Right atrium auricular region (tissue), 2 donors: ENCODE measurements around the gene NPAS3. TPM values are rescaled to one million over a fixed set of nuclear protein-coding genes. Genes with fewer than 3 reads are reported as not detected.

ENCODE experiments used
- DNase-seq: peaks from one replicate; pipeline ENCODE4 v3.0.0-alpha.2; 2019; ENCODE audit warnings: low spot score
- H3K27ac ChIP-seq, 2 donors: fragments of 200-600 bp; sonication (generic); 1 replicate in 1 of 2; 2 replicates in 1 of 2; pipeline ENCODE4 v1.5.1; 2016 to 2019
- H3K27me3 ChIP-seq, 2 donors: fragments of 200-600 bp; sonication (generic); one replicate each; pipeline versions ENCODE4 v1.5.1 to v1.6.0; 2017 to 2019
- H3K36me3 ChIP-seq: fragments of 200-600 bp; sonication (generic); one replicate; pipeline ENCODE4 v1.5.1; 2016
- H3K4me1 ChIP-seq, 2 donors: fragments of 200-600 bp; sonication (generic); one replicate each; pipeline versions ENCODE4 v1.5.1 to v1.6.0; 2017 to 2019
- H3K4me3 ChIP-seq, 2 donors: fragments of 200-600 bp; sonication (generic); 1 replicate in 1 of 2; 2 replicates in 1 of 2; pipeline ENCODE4 v1.5.1; 2017 to 2019; ENCODE audit warnings: mild to moderate bottlenecking in 1 of 2, moderate library complexity in 1 of 2
- H3K9me3 ChIP-seq, 2 donors: fragments of 200-600 bp; sonication (generic); one replicate each; pipeline ENCODE4 v1.5.1; 2019
- total RNA-seq, 2 donors: library from RNA; depleted of rRNA; stranded (reverse); fragments of >200 nt; gene quantifications; one replicate each; pipeline ENCODE4 v1.1.0, GENCODE V29; 2016
- TF ChIP-seq, protein P1 (sequence below), 2 donors: fragments of 200-600 bp; sonication (generic); IDR thresholded peaks; one replicate each; pipeline ENCODE4 v1.5.1; 2019; ENCODE audit warnings: antibody characterized with exemption in 2 of 2

The NPAS3 gene
- total RNA-seq, 2 donors from 2014 or later, result 0.67 to 1.3 TPM

- H3K9me3 ChIP-seq, result no peaks in the 10 kb centered on the region
- H3K27ac ChIP-seq, result no peak overlapping the region
- no peaks in the 10 kb centered on the region for H3K27me3 ChIP-seq
- DNase-seq, result no peak
- no peaks in the 10 kb centered on the region for H3K36me3 ChIP-seq
- TF ChIP-seq, protein P1, sequence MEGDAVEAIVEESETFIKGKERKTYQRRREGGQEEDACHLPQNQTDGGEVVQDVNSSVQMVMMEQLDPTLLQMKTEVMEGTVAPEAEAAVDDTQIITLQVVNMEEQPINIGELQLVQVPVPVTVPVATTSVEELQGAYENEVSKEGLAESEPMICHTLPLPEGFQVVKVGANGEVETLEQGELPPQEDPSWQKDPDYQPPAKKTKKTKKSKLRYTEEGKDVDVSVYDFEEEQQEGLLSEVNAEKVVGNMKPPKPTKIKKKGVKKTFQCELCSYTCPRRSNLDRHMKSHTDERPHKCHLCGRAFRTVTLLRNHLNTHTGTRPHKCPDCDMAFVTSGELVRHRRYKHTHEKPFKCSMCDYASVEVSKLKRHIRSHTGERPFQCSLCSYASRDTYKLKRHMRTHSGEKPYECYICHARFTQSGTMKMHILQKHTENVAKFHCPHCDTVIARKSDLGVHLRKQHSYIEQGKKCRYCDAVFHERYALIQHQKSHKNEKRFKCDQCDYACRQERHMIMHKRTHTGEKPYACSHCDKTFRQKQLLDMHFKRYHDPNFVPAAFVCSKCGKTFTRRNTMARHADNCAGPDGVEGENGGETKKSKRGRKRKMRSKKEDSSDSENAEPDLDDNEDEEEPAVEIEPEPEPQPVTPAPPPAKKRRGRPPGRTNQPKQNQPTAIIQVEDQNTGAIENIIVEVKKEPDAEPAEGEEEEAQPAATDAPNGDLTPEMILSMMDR (IDR thresholded peaks at IDR 0.05), result no peak
- no peak overlapping the region for H3K4me3 ChIP-seq
- H3K4me1 ChIP-seq, result no peaks in the 10 kb centered on the region
Measured at GRCh38 chr14:33774723-33775470, 836.2 kb downstream of the NPAS3 start.

- Histone ChIP-seq H3K9me3 (no peaks in the 10 kb centered on the region), H3K4me1 (no peaks in the 10 kb centered on the region), H3K27me3 (no peaks in the 10 kb centered on the region), H3K4me3 (no peak overlapping the region), H3K36me3 (no peaks in the 10 kb centered on the region), H3K27ac (no peak overlapping the region)
- TF ChIP-seq, protein P1 (IDR thresholded peaks at IDR 0.05), result no peak
- no peak for DNase-seq
Measured at GRCh38 chr14:33776871-33777270, 838.2 kb downstream of the NPAS3 start.

DNA sequence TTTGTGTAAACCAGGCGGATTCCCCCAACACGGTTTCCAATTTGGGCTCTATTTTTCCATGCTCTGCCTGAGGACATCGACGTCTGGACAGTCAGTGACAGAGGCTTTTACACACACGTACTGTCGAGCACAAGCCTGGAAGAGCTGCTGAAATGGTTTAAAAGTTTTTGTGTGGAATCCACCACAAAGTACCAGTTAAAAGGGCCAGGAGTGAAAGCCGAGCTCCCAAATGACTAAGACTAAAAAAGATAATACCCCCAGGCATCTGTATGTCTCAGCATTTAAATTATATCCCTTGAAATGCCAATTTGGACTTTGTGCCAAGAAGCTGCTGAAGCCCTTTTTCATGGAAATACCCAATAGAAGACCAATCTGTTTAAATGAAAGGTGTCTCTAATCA, 839.0 kb downstream of the NPAS3 start:
- TF ChIP-seq, protein P1 (IDR thresholded peaks at IDR 0.05), result no peak
- DNase-seq, result no peak
- H3K4me3 ChIP-seq, result no peak overlapping the region
- H3K27ac ChIP-seq, result no peak overlapping the region
- H3K9me3 ChIP-seq, result no peaks in the 10 kb centered on the region
- no peaks in the 10 kb centered on the region for H3K4me1 ChIP-seq
- H3K27me3 ChIP-seq, result no peaks in the 10 kb centered on the region
- H3K36me3 ChIP-seq, result no peaks in the 10 kb centered on the region

GRCh38 chr14:33780035-33780434, 841.4 kb downstream of the NPAS3 start:
- TF ChIP-seq, protein P1 (IDR thresholded peaks at IDR 0.05), result no peak
- Histone ChIP-seq H3K27ac (no peak overlapping the region), H3K9me3 (no peaks in the 10 kb centered on the region), H3K4me3 (no peak overlapping the region), H3K36me3 (no peaks in the 10 kb centered on the region), H3K27me3 (no peaks in the 10 kb centered on the region), H3K4me1 (no peaks in the 10 kb centered on the region)
- no peak for DNase-seq

GRCh38 chr14:33781236-33781635, 842.6 kb downstream of the NPAS3 start:
- DNase-seq, result no peak
- Histone ChIP-seq H3K36me3 (no peaks in the 10 kb centered on the region), H3K4me3 (no peak overlapping the region), H3K27ac (no peak overlapping the region), H3K4me1 (no peaks in the 10 kb centered on the region), H3K9me3 (no peaks in the 10 kb centered on the region), H3K27me3 (no peaks in the 10 kb centered on the region)
- TF ChIP-seq, protein P1 (IDR thresholded peaks at IDR 0.05), result no peak

GRCh38 chr14:33782923-33783322, 844.2 kb downstream of the NPAS3 start:
- Histone ChIP-seq H3K4me1 (no peaks in the 10 kb centered on the region), H3K9me3 (no peaks in the 10 kb centered on the region)
- TF ChIP-seq, protein P1 (IDR thresholded peaks at IDR 0.05), result no peak

More at GRCh38 chr14:33782923-33783322, 844.2 kb downstream of the NPAS3 start:
- Histone ChIP-seq H3K4me3 (no peak overlapping the region), H3K27ac (no peak overlapping the region), H3K27me3 (no peaks in the 10 kb centered on the region), H3K36me3 (no peaks in the 10 kb centered on the region)
- no peak for DNase-seq
